Gastrocnemius medialis (tissue), 4 donors: ENCODE data around the gene OLAH. TPM values are rescaled to one million over a fixed set of nuclear protein-coding genes. Genes with fewer than 3 reads are reported as not detected.

Experiments
- ATAC-seq, 2 donors: fragments of 150-250 bp; one replicate each; pipeline ENCODE4 v1.9.1; 2016
- DNase-seq, 2 donors: peaks; one replicate each; pipeline ENCODE4 v3.0.0-alpha.2; 2019
- H3K27ac ChIP-seq, 4 donors: fragments of 200-600 bp; sonication (generic); 1 replicate in 1 of 4; 2 replicates in 3 of 4; pipeline ENCODE4 v1.5.1; 2016 to 2018; ENCODE audit warnings: mild to moderate bottlenecking in 2 of 4, moderate library complexity in 1 of 4
- H3K27me3 ChIP-seq, 3 donors: fragments of 200-600 bp; sonication (generic) in 2 of 3; 1 replicate in 1 of 3; 2 replicates in 2 of 3; pipeline versions ENCODE4 v1.5.1 to v1.6.0; 2016 to 2019; ENCODE audit warnings: mild to moderate bottlenecking in 1 of 3, moderate library complexity in 1 of 3
- H3K36me3 ChIP-seq, 2 donors: fragments of 200-600 bp; sonication (generic) in 1 of 2; one replicate each; pipeline ENCODE4 v1.5.1; 2017 to 2018
- H3K4me1 ChIP-seq, 2 donors: fragments of 200-600 bp; sonication (generic) in 1 of 2; one replicate each; pipeline ENCODE4 v1.5.1; 2016 to 2017; ENCODE audit warnings: mild to moderate bottlenecking in 2 of 2
- H3K4me3 ChIP-seq, 4 donors: fragments of 200-600 bp; sonication (generic) in 3 of 4; 1 replicate in 1 of 4; 2 replicates in 3 of 4; pipeline ENCODE4 v1.5.1; 2016 to 2019; ENCODE audit warnings: mild to moderate bottlenecking in 2 of 4
- H3K9me3 ChIP-seq, 3 donors: fragments of 200-600 bp; sonication (generic) in 2 of 3; 1 replicate in 1 of 3; 2 replicates in 2 of 3; pipeline ENCODE4 v1.5.1; 2016 to 2019
- CTCF ChIP-seq, 5 experiments: fragments of 450-650 bp in 3 of 5; fragments of 200-600 bp in 2 of 5; sonication (generic) in 2 of 5; IDR thresholded peaks in 4 of 5; conservative IDR thresholded peaks in 1 of 5; 1 replicate in 4 of 5; 2 replicates in 1 of 5; pipeline ENCODE4 v1.5.1; 2016 to 2019; ENCODE audit warnings: antibody characterized with exemption in 5 of 5, mild to moderate bottlenecking in 3 of 5, moderate library complexity in 3 of 5
- POLR2A ChIP-seq, 2 donors: fragments of 450-650 bp; IDR thresholded peaks; one replicate each; pipeline ENCODE4 v1.6.1; 2017; ENCODE audit warnings: antibody characterized with exemption in 2 of 2, mild to moderate bottlenecking in 2 of 2, moderate library complexity in 2 of 2
- in situ Hi-C, 4 donors: fragments of 200-750 bp; cut with MboI; loops; one replicate each; pipeline versions ENCODE4 v1.15.0 to v1.8.0; 2017; ENCODE audit warnings: low sequenced_read_pairs in 4 of 4
- intact Hi-C: fragments of 100-400 bp; cut with DNase I; formaldehyde crosslinking; loops from one replicate; pipeline ENCODE4 v1.15.1; 2023; ENCODE audit warnings: low total_unique reads
- total RNA-seq, 4 donors: library from RNA; depleted of rRNA; stranded (reverse); fragments of >200 nt; gene quantifications; one replicate each; pipeline versions ENCODE4 v1.1.0 to v1.2.3, GENCODE V29; 2016

The OLAH gene
- total RNA-seq, 4 donors from 2014 or later, result 0.29 to 0.69 TPM; not detected in 2

GRCh38 chr10:15059914-15060313 lies 16.2 kb downstream of the OLAH start:
- Histone ChIP-seq H3K9me3 (no peaks in the 10 kb centered on the region), H3K4me3 (no peak overlapping the region), H3K4me1 (no peaks in the 10 kb centered on the region), H3K27ac (no peak overlapping the region), H3K27me3 (no peaks in the 10 kb centered on the region), H3K36me3 (no peaks in the 10 kb centered on the region)
- in situ Hi-C loops, result no loop called here
- TF ChIP-seq CTCF (IDR thresholded peaks at IDR 0.05 in 4 of 5, conservative IDR thresholded peaks at IDR 0.05 in 1 of 5) (no peak), POLR2A (IDR thresholded peaks at IDR 0.05) (no peak)
- intact Hi-C loops, result no loop called here
- no peak for ATAC-seq
- no peak for DNase-seq

DNA sequence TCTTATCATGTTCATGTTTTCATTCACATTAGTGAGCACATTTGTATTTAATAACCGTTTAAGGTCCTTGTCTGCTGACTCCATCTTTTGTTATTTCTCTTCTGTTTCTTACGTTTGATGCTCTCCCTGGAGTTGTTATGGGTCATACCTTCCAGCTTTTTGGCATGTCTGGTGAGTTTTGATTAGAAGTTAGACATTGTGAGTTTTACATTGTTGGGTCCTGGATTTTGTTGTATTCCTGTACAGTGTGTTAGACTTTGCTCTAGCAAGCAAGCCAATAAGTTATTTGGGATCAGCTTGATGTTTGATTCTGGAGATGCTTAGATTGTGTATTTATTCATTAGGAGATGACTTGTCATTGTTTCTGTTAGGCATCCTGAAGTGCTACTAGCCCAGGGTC lies 16.9 kb downstream of the OLAH start:
- Histone ChIP-seq H3K27ac (no peak overlapping the region), H3K36me3 (no peaks in the 10 kb centered on the region), H3K9me3 (peaks cover 0 to 4% (median 0%) of the 10 kb centered on the region in 3 donors), H3K4me1 (no peaks in the 10 kb centered on the region), H3K27me3 (no peaks in the 10 kb centered on the region), H3K4me3 (no peak overlapping the region)
- TF ChIP-seq POLR2A (IDR thresholded peaks at IDR 0.05) (no peak), CTCF (IDR thresholded peaks at IDR 0.05 in 4 of 5, conservative IDR thresholded peaks at IDR 0.05 in 1 of 5) (no peak)
- intact Hi-C loops (no loop called here), in situ Hi-C loops (no loop called here)
- ATAC-seq (no peak), DNase-seq (no peak)

DNA sequence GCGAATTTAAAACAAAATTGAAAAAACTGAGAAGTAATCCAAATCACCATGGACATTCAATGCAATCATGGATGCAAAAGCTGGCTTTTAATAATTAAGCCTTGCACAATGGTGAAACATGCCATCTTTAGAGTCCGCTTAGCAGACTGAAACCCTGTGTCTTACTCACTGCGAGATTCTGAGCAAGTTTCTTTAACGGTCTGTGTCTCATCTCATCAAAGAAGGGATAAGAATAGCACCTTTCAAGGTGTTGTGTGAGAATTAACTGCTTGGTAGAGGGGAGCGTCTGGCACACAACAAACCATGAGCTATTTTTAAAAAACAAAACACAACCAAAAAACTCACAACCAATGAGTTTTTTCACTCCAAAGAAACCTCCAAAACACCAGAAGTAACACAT lies 23.4 kb downstream of the OLAH start:
- H3K36me3 ChIP-seq, result no peaks in the 10 kb centered on the region
- in situ Hi-C loops, result no loop called here

GRCh38 chr10:15068802-15069201 lies 25.1 kb downstream of the OLAH start:
- Histone ChIP-seq H3K36me3 (no peaks in the 10 kb centered on the region), H3K27ac (no peak overlapping the region), H3K4me1 (no peaks in the 10 kb centered on the region), H3K9me3 (peaks cover 0 to 4% (median 0%) of the 10 kb centered on the region in 3 donors), H3K4me3 (no peak overlapping the region), H3K27me3 (no peaks in the 10 kb centered on the region)
- no peak for ATAC-seq
- TF ChIP-seq CTCF (IDR thresholded peaks at IDR 0.05 in 4 of 5, conservative IDR thresholded peaks at IDR 0.05 in 1 of 5) (no peak), POLR2A (IDR thresholded peaks at IDR 0.05) (no peak)
- intact Hi-C loops, result no loop called here
- no peak for DNase-seq
- in situ Hi-C loops, result no loop called here

More for the DNA sequence above, 23.4 kb downstream of the OLAH start:
- Histone ChIP-seq H3K4me3 (no peak overlapping the region), H3K27me3 (no peaks in the 10 kb centered on the region), H3K9me3 (peaks cover 0 to 4% (median 0%) of the 10 kb centered on the region in 3 donors), H3K4me1 (no peaks in the 10 kb centered on the region), H3K27ac (no peak overlapping the region)
- intact Hi-C loops, result no loop called here
- no peak for DNase-seq
- no peak for ATAC-seq
- TF ChIP-seq POLR2A (IDR thresholded peaks at IDR 0.05) (no peak), CTCF (IDR thresholded peaks at IDR 0.05 in 4 of 5, conservative IDR thresholded peaks at IDR 0.05 in 1 of 5) (no peak)

DNA sequence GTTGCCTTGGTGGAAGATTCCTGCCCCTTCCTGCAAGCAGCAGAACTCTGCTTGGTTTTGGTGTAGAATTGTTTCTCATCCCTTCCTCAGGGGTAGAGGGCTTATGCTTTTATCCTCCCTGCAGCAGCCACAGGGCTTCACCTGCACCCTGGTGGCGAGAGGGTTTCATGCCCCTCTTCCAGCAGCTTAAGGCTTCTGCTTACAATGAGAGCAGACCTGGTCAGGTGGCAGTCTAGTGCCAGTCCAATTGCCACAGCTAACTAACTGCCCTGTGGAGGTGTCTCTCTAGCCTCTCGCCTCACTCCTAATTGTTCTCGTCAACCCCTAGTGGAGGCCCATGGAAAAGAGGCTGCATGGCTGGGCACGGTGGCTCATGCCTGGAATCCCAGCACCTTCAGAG lies 25.5 kb downstream of the OLAH start:
- Histone ChIP-seq H3K27ac (no peak overlapping the region), H3K27me3 (no peaks in the 10 kb centered on the region), H3K36me3 (no peaks in the 10 kb centered on the region), H3K9me3 (peaks cover 0 to 4% (median 0%) of the 10 kb centered on the region in 3 donors), H3K4me3 (no peak overlapping the region), H3K4me1 (no peaks in the 10 kb centered on the region)
- no peak for ATAC-seq
- DNase-seq, result no peak
- intact Hi-C loops (no loop called here), in situ Hi-C loops (no loop called here)
- TF ChIP-seq POLR2A (IDR thresholded peaks at IDR 0.05), result no peak
- no peak for TF ChIP-seq CTCF (IDR thresholded peaks at IDR 0.05 in 4 of 5, conservative IDR thresholded peaks at IDR 0.05 in 1 of 5)
